ENCODE data around the gene ANKRD29.
"Not testable (repeated sequence)": the region's sequence is repeated elsewhere in the genome, so short reads cannot be mapped to it uniquely, and the experiment has no call there.

Gene ANKRD29

DNA sequence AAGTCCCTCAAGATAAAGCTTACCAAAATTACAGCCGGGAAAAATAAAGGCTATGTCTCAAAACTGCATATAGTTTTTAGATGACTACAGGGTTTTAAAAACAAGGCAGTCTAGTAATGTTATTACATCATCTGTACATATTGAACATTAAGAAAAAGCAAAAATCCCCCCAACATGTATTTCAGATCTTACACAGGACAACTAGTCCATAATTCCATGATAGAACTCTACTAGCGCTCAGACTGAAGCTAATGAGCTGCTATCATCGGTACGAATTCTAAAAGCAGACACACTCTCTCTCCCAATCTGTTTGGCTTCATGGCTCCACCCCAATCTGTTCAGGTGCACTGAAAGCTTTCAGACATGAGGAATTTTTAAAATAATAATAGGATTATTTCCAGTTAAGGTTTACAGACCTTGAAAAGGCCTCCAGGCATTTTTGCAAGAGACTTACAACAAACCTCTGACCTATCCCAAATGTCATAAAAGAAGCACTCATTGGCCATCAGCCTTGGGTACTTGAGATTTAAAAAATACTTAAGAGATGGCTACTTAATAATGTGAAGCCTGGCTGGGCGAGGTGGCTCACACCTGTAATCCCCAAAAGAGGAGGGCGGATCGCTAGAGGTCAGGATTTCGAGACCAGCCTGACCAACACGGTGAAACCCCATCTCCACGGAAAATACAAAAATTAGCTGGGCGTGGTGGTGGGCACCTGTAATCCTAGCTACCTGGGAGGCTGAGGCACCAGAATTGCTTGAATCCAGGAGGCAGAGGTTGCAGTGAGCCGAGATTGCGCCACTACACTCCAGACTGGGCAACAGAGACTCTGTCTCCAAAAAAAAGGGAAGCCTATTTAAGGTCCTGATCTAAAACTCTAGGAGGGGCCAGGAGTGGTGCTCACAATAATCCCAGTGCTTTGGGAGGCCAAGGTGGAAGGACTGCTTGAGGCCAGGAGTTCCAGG is 78.4 kb downstream of the ANKRD29 start:
- no peak for TF ChIP-seq CTCF (IDR thresholded peaks at IDR 0.05; ENCODE audit: insufficient read depth, missing control alignments)
- FAIRE-seq = no peak
- DNase-seq (ENCODE audit: insufficient read length, low spot score) = no peak

GRCh38 chr18:23583071-23583865 is 79.4 kb downstream of the ANKRD29 start:
- no peak for TF ChIP-seq CTCF (IDR thresholded peaks at IDR 0.05; ENCODE audit: insufficient read depth, missing control alignments)
- no peak for FAIRE-seq
- no peak for DNase-seq (ENCODE audit: insufficient read length, low spot score)

DNA sequence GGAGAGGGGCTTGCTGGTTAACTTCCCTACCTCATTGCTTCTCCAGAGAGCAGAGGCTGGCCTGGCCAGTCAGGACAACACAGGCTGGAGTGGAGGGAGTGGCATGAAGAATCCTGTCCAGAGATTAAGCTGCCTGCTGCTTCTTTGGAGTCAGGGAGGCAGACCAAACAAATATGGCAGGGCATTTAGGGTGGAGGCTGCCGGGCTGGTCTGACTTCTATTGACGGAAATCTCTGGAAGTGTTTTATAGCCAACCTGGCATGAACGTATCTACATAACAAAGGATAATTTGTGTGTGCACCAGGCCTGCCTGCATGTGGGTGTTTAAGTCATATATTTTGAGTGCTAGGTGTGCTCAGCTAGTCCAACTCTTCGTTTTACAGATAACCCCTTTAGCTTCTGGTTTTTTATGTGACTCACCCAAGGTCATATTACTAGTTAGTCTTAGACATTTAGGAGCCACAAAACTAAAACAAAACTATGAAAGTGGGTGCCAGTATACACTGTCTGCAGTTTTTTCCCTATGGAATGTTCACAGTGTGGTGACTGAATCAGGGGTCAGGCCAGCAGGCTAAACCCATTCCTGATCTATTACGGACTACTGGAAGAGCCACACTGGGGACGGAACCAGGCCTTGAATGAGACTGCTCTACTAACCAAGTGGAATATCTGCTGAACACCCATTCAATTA is 81.9 kb downstream of the ANKRD29 start:
- FAIRE-seq (no peak), DNase-seq (ENCODE audit: insufficient read length, low spot score) (no peak)
- TF ChIP-seq CTCF (IDR thresholded peaks at IDR 0.05; ENCODE audit: insufficient read depth, missing control alignments) = no peak

- no peak for TF ChIP-seq CTCF (IDR thresholded peaks at IDR 0.05; ENCODE audit: insufficient read depth, missing control alignments)
- FAIRE-seq (no peak), DNase-seq (ENCODE audit: insufficient read length, low spot score) (no peak)
Measured at GRCh38 chr18:23578891-23579653, 83.6 kb downstream of the ANKRD29 start.

DNA sequence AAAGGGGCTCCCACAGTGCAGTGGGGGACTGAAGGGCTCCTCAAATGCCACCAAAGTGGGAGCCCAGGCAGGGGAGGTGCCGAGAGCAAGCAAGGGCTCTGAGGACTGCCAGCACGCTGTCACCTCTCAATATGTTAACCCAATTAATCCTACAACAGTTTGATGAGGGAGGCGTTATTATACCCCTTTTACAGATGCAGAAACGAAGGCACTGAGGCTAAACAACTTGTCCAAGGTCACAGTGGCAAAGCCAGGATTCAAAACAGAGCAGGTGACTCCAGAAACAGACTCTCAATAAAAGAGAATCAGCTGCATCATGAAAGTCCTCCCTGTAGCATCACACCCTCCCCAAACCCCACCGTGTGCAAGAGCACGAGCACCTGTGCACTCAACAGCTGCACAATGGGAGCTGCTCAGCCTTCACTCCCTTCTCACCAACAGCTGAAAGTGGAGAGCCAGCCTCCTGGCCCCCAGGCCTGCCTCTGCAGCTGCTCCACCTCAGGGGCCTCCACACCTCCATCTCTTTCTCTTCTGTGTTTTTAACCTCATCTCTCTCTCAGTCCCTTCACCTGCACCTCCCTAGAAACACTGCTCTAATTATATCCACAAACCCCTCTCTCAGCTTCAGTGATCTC is 84.5 kb downstream of the ANKRD29 start:
- FAIRE-seq (no peak), DNase-seq (ENCODE audit: insufficient read length, low spot score) (no peak)
- no peak for TF ChIP-seq CTCF (IDR thresholded peaks at IDR 0.05; ENCODE audit: insufficient read depth, missing control alignments)

DNA sequence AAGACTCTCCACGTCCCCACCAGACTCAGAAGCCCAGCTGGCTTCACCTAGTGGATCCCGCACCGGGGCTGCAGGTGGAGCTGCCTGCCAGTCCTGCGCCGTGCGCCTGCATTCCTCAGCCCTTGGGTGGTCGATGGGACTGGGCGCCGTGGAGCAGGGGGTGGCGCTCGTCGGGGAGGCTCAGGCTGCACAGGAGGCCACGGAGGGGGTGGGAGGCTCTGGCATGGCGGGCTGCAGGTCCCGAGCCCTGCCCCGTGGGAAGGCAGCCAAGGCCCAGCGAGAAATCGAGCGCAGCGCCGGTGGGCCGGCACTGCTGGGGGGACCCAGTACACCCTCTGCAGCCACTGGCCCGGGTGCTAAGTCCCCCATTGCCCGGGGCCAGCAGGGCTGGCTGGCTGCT is 85.2 kb downstream of the ANKRD29 start:
- not testable (repeated sequence) for FAIRE-seq; DNase-seq (ENCODE audit: insufficient read length, low spot score)

All from D721Med (cell line).